COLO668 (cell line): Measurements from ENCODE around the gene COL4A6.

Source experiments
- DNase-seq: peaks from one replicate; lab custom pipeline; 2025; ENCODE audit not compliant: unreplicated experiment; lab: John Stamatoyannopoulos, UW

Gene COL4A6

DNA sequence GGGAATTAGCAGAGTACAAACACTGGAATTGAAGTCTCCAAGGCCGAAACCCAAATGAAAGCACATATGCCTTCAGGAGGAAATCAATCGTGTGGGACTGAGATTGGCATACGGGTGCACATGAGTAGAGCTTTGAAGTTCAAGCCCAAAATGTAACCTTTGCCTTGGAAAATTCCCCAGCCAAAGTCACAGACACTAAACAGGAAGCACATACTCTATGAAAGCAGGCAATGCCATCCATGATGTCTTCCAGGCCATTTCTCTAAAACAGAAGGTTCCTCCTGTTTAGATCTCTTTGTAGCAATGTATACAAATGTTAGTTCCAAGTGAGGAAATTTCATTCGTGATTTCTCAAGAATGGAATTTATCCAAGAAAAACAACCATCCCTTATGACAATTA lies 162.5 kb downstream of the COL4A6 start:
- DNase-seq = no peak

DNA sequence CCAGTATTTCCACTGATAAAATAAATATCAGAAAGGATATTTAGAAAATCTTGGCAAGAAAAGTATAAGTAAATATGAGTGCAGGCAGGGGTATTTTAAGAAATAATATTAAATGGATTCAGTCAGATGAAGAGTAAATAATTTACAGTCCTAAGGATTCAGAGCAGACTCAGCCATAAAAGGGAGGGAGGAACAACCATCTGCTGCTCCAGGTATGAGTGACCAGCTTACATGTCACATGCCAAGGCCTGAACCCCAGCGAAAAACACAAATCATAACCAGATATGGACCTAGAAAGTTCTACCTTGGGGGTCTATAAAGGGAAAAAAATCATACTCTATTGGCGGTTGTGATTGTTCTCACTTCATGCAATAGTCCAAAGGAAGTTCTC lies 166.8 kb downstream of the COL4A6 start:
- DNase-seq = no peak

DNA sequence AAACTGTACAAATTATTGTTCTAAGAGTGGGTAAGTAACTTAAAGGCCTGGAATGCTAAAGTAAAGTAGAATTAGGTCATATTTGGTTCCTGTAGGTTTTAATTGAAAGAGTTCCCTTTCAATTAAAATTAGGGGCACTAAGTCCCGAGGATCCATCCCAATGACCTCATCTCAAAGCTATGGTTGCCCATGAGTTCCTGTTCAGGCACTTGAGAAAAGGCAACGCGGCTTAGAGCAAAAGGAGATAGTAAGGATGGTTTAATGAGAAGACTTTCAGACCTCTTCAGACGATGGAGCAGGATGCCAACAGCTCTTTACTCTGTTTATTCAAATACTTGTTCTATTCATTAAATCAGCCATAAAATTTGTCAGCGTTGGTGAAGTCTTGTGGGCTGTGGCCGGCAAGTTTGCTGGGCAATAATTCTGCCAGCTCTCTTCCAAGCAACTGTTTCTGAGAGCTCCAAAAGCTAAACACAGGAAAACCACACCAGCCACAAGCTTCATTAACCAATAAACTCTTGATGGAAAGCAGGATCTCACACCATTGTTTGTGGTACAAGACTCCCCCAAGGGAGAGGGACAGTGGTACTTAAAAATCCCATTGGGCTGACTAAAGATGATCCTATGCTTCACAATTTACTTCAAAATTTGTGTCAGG lies 167.4 kb downstream of the COL4A6 start:
- DNase-seq = no peak

DNA sequence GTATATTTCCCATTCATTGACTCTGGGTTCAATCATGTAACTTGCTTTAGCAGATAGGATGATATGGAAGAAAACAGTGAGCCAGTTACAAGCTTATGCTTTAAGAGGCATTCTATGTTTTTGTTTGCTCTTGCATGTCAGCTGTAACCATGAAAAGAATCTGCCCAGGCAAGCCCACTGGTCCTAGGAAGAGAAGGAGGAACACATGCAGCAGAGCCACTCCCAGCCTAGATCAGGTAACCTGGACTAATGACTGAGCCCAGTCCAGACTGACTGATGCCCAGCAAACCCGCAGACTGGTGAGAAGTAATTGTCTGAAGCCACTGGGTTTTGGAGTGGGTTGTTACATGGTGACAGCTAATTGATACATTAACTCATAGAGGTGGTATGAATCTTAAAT lies 167.9 kb downstream of the COL4A6 start:
- DNase-seq = no peak

DNA sequence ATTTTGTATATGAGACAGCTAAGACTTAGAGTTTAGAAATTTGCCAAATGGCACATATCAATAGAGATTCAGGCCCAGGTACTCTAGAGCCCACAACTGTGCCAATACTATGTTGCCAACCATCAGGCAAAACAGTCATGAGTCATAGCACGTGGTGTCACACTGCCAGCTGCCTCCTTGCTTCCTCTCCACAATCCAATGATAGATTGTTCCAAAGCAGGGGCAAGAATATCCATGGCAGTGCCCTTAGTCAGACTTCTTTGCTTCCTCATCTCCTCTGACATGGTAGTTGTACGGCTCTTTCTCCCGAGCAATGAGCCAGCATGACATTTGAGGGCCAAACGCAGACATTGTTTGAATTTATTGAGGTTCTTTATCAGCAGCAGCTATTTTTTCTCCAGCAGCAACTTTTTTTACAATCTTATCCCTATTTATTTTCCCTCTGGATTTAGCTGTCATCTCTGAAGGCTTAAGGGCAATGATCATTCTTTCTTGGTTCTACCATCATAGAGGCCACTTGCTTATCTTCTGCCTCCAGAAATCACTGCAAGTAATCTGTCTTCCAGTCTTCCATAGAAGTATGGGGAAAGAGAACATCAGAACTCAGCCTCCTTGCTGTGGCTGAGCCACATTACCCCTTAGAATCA lies 169.7 kb downstream of the COL4A6 start:
- DNase-seq = no peak

DNA sequence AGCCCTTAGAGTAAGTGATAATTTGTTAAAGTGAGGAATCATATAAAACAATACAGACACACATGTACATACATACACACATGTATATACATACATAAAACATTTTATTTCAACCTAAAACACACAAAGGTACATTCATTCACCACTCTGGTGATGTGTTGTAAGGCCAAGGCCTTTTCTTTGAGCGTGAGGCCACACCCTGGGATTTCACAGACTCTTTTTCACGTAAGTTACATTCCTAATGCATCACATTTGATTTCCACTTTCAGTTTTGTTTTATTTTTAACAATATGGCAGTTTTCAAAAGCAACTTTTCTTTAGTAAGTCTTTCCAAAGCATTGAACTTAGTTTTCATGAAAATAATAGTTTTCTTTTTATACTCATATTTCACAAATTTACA lies 170.7 kb downstream of the COL4A6 start:
- DNase-seq = no peak

DNA sequence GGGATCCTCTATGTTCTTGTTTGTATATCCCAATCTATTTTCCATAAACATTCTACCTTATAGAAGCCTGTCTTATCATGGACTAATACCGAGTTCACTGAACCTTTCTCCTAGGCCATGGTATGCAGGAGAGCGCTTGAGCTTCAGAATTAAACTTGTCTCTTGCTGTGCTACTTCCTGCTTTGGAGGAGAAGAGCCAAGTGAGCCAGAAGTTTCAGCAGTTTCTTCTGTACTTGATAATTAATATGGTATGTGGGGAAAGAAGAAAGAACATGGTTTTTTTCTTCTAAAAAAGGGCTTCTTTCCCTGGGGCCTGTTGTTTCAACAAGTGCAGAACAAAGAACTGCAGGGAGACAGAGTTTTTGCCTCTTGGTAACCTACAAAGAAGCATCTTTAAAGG lies 173.8 kb downstream of the COL4A6 start:
- no peak for DNase-seq

DNA sequence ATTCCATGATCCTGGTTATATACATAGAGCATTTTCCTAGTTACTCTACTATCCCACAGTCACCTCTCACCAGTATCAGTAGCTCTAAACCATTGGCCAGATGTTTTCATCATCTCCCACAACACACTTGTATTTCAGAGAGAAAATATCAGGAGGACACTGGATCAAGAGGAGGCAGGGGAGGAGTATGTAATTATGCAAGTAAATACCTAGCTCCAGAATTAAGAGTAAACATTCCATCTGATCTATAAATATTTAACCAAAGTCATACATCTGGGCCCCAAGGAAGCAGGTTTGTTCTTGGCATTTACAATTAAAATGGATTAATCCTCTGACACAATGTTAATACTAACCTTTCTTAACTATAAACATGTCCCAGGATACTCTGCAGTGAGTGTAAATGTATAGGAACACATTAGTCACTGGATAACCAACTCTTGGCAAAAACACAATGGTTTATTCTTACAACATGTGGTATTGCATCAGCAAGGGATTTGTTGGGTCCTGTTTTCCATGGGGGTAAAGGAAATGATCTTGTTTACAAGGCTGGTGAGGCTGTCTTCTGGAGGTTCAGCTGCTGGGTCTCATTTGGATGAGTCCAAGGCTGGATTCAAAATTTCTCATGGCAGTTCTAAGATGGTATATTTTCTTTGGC lies 176.5 kb downstream of the COL4A6 start:
- no peak for DNase-seq

DNA sequence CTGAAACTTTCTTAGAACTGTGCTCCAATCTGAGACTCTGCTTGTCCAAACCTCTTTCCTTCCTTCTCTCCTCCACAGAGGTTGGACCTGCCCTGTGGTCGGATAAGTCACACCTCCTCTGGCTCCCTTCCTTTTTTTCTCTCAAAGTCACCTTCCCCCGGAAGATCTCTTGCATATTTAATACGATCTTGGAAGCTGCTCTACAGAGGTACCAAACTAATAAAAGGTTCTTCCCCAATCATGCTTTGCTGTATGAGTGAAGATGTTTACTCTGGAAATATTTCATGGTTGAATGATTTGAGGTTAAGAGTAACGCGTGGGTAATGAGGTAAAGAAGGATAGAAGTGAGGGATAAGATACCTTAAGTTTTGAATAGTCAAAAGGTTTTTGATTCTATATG lies 180.7 kb downstream of the COL4A6 start:
- no peak for DNase-seq

DNA sequence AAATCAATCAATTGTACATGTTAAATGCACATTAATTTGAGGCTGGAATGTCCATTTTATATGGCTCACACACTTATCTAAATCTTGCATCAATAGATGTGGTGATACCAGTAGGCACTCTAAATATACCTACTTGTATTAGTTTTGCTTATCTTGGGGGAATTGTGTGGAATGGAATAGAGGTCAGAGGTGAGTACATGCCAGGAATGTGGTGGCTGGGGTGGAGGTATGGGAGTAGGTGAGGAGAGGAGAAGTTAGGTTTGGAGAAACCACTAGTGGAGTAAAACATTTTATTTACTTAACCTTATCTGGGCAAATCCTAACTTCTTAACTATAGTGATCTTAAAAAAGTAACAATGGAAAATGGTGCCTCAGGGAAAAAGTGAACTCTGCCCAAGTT lies 183.6 kb downstream of the COL4A6 start:
- no peak for DNase-seq

DNA sequence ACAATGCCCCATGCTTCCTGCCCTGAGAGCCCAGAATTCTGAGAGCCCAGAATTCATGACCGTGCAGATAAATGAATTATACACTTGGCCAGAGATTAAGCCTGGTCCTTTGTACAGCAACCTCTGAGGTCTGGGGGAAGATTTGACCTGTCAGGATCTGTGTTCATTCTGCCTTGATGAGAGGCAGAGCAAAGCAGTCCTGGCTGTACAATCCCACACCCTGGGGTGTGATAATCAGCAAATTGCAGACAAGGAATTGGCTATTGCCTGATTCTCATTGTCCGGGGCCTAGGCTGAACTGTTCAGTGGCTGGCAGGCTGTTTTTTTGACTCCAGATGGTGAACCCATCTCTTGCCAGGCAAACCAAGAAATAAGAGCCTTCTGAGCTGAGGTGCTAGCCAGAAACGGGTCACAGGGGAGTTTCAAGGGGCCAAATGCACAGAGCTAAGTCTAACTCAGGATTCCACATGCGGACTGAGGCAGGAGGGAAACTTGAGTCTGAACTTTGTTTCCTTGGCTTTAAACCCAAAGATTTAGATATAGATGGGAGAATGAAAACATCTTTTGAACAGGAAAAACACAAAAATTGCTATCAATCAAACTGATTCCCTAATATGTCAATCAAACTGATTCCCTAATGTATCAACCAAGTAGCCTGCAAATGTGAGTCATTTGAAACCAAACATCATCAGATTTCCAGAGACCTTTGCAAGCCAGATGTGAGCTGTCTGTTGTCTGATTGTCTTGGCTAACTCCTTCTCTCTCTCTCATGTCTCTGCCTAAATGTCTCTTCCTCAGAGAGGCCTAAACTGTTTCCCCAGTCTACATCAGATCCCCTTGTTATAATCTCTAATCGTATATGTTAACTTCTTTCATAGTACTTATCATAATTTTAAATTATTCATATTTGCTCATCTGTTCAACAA lies 187.3 kb downstream of the COL4A6 start:
- no peak for DNase-seq

DNA sequence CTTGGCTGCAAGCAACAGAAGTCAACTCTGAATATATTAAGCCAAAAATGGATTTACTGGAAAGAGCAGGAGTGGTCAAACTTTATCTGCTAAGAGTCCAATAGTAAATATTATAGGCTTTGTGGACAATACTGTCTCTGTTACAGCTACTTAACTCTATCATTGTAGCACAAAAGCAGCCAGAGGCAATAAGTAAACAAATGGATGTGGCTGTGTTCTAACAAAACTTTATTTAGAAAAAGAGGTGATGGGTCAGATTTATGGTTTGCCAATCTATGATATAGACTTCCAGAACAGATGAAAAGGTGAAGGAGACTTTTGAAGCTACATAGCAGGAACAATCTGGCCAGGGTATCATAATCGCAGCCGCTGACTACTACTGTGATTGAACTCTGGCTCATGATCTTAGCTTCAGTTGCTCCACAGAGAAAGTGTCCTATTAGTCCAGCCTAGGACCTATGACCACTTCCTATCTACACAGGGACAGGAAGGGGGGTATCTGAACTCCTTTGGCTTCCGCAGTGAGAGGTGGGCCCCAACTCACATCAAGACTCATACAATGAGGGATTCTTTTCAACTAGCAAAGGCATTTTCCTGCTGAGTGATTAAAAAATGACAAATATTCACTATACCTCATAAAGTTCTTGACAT lies 191.8 kb downstream of the COL4A6 start:
- DNase-seq = no peak

DNA sequence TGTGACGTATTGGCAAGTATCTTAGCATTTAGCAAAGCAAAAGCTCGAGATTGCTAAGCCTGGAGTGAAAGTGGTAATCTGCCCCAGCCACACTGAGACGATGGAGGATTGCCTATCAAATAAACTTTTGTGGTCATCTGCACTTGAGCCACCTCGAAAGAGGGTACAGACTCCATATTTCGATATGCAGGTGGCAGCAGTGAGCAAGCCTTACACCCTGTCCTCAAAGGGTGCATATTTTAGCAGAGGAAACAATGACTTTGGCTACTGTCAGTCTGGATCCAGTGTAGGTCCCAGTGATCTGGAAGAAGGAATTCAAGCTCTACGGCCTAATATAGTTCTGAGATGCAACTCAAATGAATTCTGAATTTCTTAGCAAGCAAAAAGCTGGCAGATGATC lies 192.8 kb downstream of the COL4A6 start:
- no peak for DNase-seq

DNA sequence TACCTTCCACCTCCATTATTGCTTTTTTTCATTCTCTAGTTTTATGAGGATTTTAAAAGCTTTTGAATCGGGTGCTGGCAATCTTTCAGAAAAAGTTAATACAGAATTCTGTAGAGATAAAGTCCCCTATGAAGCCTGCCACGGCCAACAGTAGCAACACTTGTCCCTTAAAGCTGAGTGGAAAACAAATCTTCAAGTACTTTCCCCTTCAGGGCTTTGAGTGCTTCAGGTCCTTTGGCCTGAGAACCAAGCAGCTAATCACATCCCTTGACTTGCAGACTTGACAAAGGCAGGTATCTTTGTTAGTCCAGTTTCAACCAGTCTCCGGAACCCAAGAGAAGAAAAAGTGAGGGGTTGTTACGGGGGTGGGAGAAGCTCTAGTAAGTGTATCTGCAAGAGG lies 202.2 kb downstream of the COL4A6 start:
- DNase-seq = no peak

DNA sequence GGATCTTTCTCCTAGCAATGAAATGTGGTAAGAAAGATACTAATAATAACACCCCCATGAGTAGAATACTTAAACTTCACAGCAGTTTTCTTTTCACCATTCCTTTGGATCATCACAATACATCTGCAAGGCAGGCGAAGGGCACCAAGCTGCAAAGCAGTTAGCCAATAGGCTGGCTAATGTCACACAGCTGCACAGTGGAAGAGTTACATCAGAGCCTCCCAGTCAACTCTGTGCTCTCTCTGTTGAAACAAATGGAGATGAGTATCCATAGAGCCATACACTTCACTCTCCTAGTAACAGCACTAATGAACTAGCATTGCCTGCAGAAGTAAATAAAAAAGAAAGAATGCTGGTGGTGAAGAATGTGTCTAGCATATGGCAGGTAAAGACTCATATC lies 207.6 kb downstream of the COL4A6 start:
- DNase-seq = no peak

DNA sequence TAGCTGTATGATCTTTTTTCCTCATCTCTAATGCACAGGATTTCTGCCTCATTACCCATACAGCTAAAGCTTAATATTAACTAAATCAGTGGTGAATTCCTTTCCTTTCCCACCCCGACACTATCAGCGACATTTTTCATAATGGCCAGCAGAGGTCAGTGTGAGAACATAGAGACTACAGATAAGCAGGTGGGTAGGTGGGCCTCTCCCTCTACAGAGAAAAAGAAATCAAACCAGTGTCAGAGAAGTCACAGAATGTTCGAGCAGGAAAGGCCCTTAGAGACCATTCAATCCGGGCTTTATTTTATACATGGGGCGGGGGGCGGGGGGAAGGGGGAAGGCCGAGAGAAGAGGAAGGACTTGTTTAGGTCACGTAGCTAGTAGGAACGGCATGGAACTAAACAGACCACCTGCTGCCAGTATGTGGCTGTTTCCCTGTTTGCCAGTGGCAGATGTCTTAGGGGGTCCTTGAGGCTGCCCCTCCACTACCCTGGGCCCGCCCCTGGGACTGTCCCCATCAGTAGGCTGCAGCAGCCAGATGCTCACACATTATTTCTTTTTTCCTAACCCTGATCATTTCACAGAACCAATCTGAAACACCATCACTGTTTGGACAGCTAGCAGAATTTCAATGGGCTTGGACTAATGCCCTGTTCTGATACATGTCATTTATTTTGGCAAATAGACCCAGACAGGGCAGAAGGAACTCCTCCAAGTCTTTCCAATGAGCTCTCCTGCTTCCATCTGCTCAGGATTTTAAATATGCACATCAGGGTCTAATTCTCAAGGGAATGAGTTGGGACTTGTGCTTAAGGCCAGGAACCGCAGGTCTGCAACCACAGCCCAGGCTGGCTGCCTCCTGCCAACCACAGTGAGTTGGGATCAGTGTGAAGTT lies 213.2 kb downstream of the COL4A6 start:
- no peak for DNase-seq

DNA sequence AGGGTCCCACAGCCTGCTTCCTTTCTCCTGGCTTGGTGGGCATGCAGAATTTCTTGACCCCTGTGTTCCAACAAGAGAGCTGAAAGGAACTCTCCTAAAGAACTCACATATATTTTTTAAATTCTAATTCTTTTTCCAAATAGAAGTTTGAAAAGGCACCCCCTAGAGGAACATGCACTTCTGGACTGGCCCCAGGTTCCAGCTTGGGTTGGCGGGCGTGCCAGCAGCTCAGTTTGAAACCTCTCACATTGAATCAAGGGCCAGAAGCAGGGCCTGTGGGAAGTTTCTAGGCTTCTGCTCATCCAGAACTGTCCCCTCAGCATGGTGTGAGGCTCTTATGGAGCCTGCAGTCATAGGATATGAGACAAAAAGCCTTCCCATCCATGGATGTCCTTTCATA lies 214.0 kb downstream of the COL4A6 start:
- no peak for DNase-seq

DNA sequence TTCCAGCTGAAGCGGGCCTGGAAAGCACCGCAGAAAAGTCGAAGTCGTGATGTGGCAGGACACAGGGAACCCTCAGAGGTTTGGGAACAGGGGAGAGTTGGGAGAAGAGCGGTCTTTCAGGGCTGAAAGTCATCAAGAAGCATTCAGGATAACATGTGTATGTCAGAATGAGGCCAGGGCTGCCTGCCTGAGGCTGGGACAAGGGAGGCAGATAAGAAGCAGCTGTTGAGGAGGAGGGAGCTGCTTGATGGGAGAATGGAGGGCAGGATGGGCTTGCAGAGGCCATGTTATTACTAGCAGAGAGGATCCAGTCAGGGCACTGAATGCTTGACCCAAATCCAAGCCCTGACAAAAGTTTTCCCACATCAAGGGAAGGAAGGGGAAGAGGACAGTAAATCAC lies 214.6 kb downstream of the COL4A6 start:
- no peak for DNase-seq

DNA sequence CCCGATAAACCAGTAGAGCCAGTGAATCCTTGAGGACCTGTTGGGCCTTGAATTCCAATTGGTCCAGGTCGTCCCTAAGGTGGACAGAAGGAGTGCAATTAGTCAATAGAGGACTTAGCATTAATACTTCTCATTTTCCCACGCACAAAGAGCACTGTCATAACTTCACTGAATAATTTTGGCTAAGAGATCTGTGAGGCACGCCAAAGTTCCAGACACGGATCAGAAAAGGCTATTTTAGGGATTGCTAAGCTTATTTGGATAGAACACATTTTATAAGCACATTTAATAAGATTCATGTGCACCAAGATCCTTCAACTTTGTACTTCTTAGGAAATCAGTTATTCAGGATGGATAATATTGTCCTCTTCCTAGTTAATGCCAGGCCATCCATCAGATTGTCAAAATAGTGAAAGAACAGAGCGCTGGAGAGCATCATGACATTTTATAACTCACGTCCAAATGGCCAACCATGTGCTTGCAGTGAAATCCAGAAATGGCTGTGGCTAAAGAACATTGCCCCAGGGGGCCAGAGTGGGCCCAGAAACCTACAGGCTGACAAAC lies 216.8 kb downstream of the COL4A6 start:
- DNase-seq = no peak
